WTC11 (cell line): Measurements from ENCODE around the gene PRRC2C. TPM values are rescaled to one million over a fixed set of nuclear protein-coding genes. Genes with fewer than 3 reads are reported as not detected.

Experiments
- ATAC-seq: fragments of 200-7000 bp; cut with Tn5 transposase; 2 replicates; pipeline ENCODE4 v1.10.0; 2021; ENCODE audit warnings: mild to moderate bottlenecking, moderate library complexity
- CTCF ChIA-PET: fragments of 300-600 bp; sonication (Branson Sonifier 250); formaldehyde crosslinking; loops from one replicate; lab custom pipeline; 2021; ENCODE audit warnings: antibody characterized with exemption; lab: Charles Lee
- POLR2A ChIA-PET: fragments of 350-600 bp; sonication (Branson Sonifier 250); formaldehyde crosslinking; loops from one replicate; lab custom pipeline; 2021; ENCODE audit warnings: antibody characterized with exemption; lab: Charles Lee
- DNase-seq: peaks from one replicate; pipeline ENCODE4 v3.0.0; 2021; ENCODE audit warnings: low spot score
- H3K27ac Mint-ChIP-seq: 2 replicates; pipeline ENCODE4 v1.8.0; 2021; ENCODE audit warnings: mixed read lengths
- H3K27me3 Mint-ChIP-seq: 2 replicates; pipeline ENCODE4 v1.8.0; 2021; ENCODE audit warnings: low read depth, mild to moderate bottlenecking, moderate library complexity, mixed read lengths
- H3K36me3 Mint-ChIP-seq: 2 replicates; pipeline ENCODE4 v1.8.0; 2021; ENCODE audit warnings: mixed read lengths
- H3K4me1 Mint-ChIP-seq: 2 replicates; pipeline ENCODE4 v1.8.0; 2022; ENCODE audit warnings: mixed read lengths
- H3K4me3 Mint-ChIP-seq: 2 replicates; pipeline ENCODE4 v1.8.0; 2021; ENCODE audit warnings: mild to moderate bottlenecking, moderate library complexity, mixed read lengths
- H3K9me3 Mint-ChIP-seq: 2 replicates; pipeline ENCODE4 v1.8.0; 2021; ENCODE audit warnings: mixed read lengths
- AFF4 ChIP-seq: sonication (generic); formaldehyde crosslinking; IDR thresholded peaks from 2 replicates; pipeline ENCODE4 v1.8.1; 2023; ENCODE audit warnings: mild to moderate bottlenecking, missing genetic modification reagents, borderline replicate concordance
- AR ChIP-seq: fragments of 250-450 bp; sonication (Bioruptor Pico); IDR thresholded peaks from 2 replicates; pipeline ENCODE4 v1.9.0; 2021; ENCODE audit warnings: mild to moderate bottlenecking
- ATF1 ChIP-seq: sonication (generic); formaldehyde crosslinking; IDR thresholded peaks from 2 replicates; pipeline ENCODE4 v1.8.1; 2023; ENCODE audit warnings: mild to moderate bottlenecking, moderate library complexity, missing genetic modification reagents
- CDX4 ChIP-seq: fragments of 250-450 bp; sonication (Bioruptor Pico); IDR thresholded peaks from 2 replicates; pipeline ENCODE4 v1.9.0; 2021; ENCODE audit warnings: moderate library complexity, mild to moderate bottlenecking, inconsistent platforms, borderline replicate concordance
- ETV6 ChIP-seq: sonication (generic); formaldehyde crosslinking; IDR thresholded peaks from 2 replicates; pipeline ENCODE4 v1.8.1; 2022; ENCODE audit warnings: mild to moderate bottlenecking, missing genetic modification reagents
- FOXJ3 ChIP-seq: sonication (generic); formaldehyde crosslinking; IDR thresholded peaks from 2 replicates; pipeline ENCODE4 v1.9.0; 2021; ENCODE audit warnings: missing genetic modification reagents, mild to moderate bottlenecking, borderline replicate concordance
- GRHL2 ChIP-seq: fragments of 250-450 bp; sonication (Bioruptor Pico); IDR thresholded peaks from 2 replicates; pipeline ENCODE4 v1.8.0; 2022; ENCODE audit warnings: mild to moderate bottlenecking, moderate library complexity; ENCODE audit not compliant: insufficient replicate concordance, severe bottlenecking
- NR2C2 ChIP-seq: sonication (generic); formaldehyde crosslinking; IDR thresholded peaks from 2 replicates; pipeline ENCODE4 v1.8.0; 2022; ENCODE audit warnings: mild to moderate bottlenecking, missing genetic modification reagents
- OVOL2 ChIP-seq: fragments of 250-450 bp; sonication (Bioruptor Pico); IDR thresholded peaks from 2 replicates; pipeline ENCODE4 v1.9.0; 2021; ENCODE audit warnings: mild to moderate bottlenecking, borderline replicate concordance
- RORB ChIP-seq: fragments of 250-450 bp; sonication (Bioruptor Pico); IDR thresholded peaks from 2 replicates; pipeline ENCODE4 v1.9.0; 2021; ENCODE audit warnings: mild to moderate bottlenecking
- SMAD4 ChIP-seq: sonication (generic); formaldehyde crosslinking; IDR thresholded peaks from 2 replicates; pipeline ENCODE4 v1.8.0; 2022; ENCODE audit warnings: mild to moderate bottlenecking, missing genetic modification reagents
- TCF7 ChIP-seq: sonication (generic); formaldehyde crosslinking; IDR thresholded peaks from 2 replicates; pipeline ENCODE4 v1.8.0; 2022; ENCODE audit warnings: mild to moderate bottlenecking, low read depth, missing genetic modification reagents, moderate library complexity
- USF2 ChIP-seq: sonication (generic); formaldehyde crosslinking; IDR thresholded peaks from 2 replicates; pipeline ENCODE4 v1.8.1; 2023; ENCODE audit warnings: mild to moderate bottlenecking, missing genetic modification reagents, moderate library complexity
- ZBTB21 ChIP-seq: sonication (generic); formaldehyde crosslinking; IDR thresholded peaks from 2 replicates; pipeline ENCODE4 v1.8.1; 2023; ENCODE audit warnings: mild to moderate bottlenecking, missing genetic modification reagents, borderline replicate concordance
- ZNF219 ChIP-seq: sonication (generic); formaldehyde crosslinking; IDR thresholded peaks from 2 replicates; pipeline ENCODE4 v1.8.0; 2023; ENCODE audit warnings: missing genetic modification reagents, mild to moderate bottlenecking, borderline replicate concordance
- ZNF232 ChIP-seq: sonication (generic); formaldehyde crosslinking; IDR thresholded peaks from 2 replicates; pipeline ENCODE4 v1.8.0; 2022; ENCODE audit warnings: mild to moderate bottlenecking, missing genetic modification reagents
- ZNF317 ChIP-seq: sonication (generic); formaldehyde crosslinking; IDR thresholded peaks from 2 replicates; pipeline ENCODE4 v1.8.1; 2023; ENCODE audit warnings: low read depth, mild to moderate bottlenecking, moderate library complexity, missing genetic modification reagents, borderline replicate concordance
- ZNF396 ChIP-seq: fragments of 250-450 bp; sonication (Bioruptor Pico); IDR thresholded peaks from 2 replicates; pipeline ENCODE4 v1.8.0; 2021; ENCODE audit warnings: mild to moderate bottlenecking, moderate library complexity, borderline replicate concordance
- ZNF671 ChIP-seq: fragments of 250-450 bp; sonication (Bioruptor Pico); IDR thresholded peaks from 2 replicates; pipeline ENCODE4 v1.8.0; 2021; ENCODE audit warnings: mild to moderate bottlenecking
- total RNA-seq: library from RNA; stranded (reverse); gene quantifications from 3 replicates; pipeline ENCODE4 v1.2.3, GENCODE V29; 2021

Gene PRRC2C
- total RNA-seq, 1 experiment from 2014 or later, result 236 TPM

GRCh38 chr1:171635661-171636060 is 150.3 kb downstream of the PRRC2C start:
- Mint-ChIP-seq H3K9me3 (peaks cover 10% of the 10 kb centered on the region), H3K27me3 (peaks cover 3% of the 10 kb centered on the region; the same call in 1 of the 2 replicates), H3K4me1 (peaks cover 12% of the 10 kb centered on the region), H3K27ac (no peak overlapping the region), H3K4me3 (no peak overlapping the region), H3K36me3 (no peaks in the 10 kb centered on the region)
- ChIA-PET CTCF (interaction anchor here (0.6 to 1.7 kb wide), 2 partner anchors 9 to 165 kb away, joined by 3 to 8 read pairs; no protein-coding TSS in a partner anchor), POLR2A (no interaction called here)
- ATAC-seq (no peak), DNase-seq (no peak)
- TF ChIP-seq CDX4 (no peak), ZNF317 (CRISPR knock-in tag) (no peak), FOXJ3 (no peak), ZNF671 (CRISPR knock-in tag) (no peak), AFF4 (CRISPR knock-in tag) (no peak), USF2 (no peak), RORB (CRISPR knock-in tag) (no peak), SMAD4 (CRISPR knock-in tag) (no peak), ZNF232 (CRISPR knock-in tag) (no peak), TCF7 (CRISPR knock-in tag) (no peak), AR (CRISPR knock-in tag) (no peak), NR2C2 (CRISPR knock-in tag) (no peak)

- ATAC-seq (no peak), DNase-seq (peak; percentile 26)
These were observed 150.8 kb downstream of the PRRC2C start for GRCh38 chr1:171636141-171636540.

GRCh38 chr1:171637928-171638576 is 152.7 kb downstream of the PRRC2C start:
- H3K27me3 Mint-ChIP-seq, result no peaks in the 10 kb centered on the region
- POLR2A ChIA-PET, result no interaction called here
- TF ChIP-seq AFF4 (CRISPR knock-in tag) (no peak), GRHL2 (CRISPR knock-in tag) (no peak), ZNF219 (CRISPR knock-in tag) (no peak), ZNF396 (CRISPR knock-in tag) (no peak), OVOL2 (CRISPR knock-in tag) (no peak), ZBTB21 (no peak)

More at GRCh38 chr1:171636141-171636540, 150.8 kb downstream of the PRRC2C start:
- Mint-ChIP-seq H3K27me3 (peaks cover 3% of the 10 kb centered on the region; the same call in 1 of the 2 replicates), H3K4me1 (peaks cover 16% of the 10 kb centered on the region), H3K36me3 (no peaks in the 10 kb centered on the region), H3K9me3 (peaks cover 8% of the 10 kb centered on the region), H3K27ac (no peak overlapping the region), H3K4me3 (no peak overlapping the region)
- POLR2A ChIA-PET, result no interaction called here
- TF ChIP-seq ETV6 (0 out of 2 replicates have a peak, but pooled peaks have one; percentile 32), ATF1 (0 out of 2 replicates have a peak, but pooled peaks have one; percentile 14), ZNF219 (CRISPR knock-in tag) (no peak)
- CTCF ChIA-PET, result interaction anchor here (0.6 to 1.7 kb wide), 2 partner anchors 9 to 165 kb away, joined by 3 to 8 read pairs; no protein-coding TSS in a partner anchor

More at GRCh38 chr1:171637928-171638576, 152.7 kb downstream of the PRRC2C start:
- H3K9me3 Mint-ChIP-seq, result no peaks in the 10 kb centered on the region
- peaks cover 29% of the 10 kb centered on the region for H3K4me1 Mint-ChIP-seq
- CTCF ChIA-PET, result no interaction called here
- H3K4me3 Mint-ChIP-seq, result no peak overlapping the region
- ATAC-seq, result no peak
- H3K36me3 Mint-ChIP-seq, result no peaks in the 10 kb centered on the region
- no peak for DNase-seq
- no peak overlapping the region for H3K27ac Mint-ChIP-seq
